HG03196 (cell line): Measurements from ENCODE around the gene TYRO3.

Experiments
- ATAC-seq: cut with Tn5 transposase; IDR thresholded peaks from one replicate; pipeline ENCODE4 v1.9.1; 2021; ENCODE audit not compliant: unreplicated experiment

TYRO3 gene

GRCh38 chr15:41558400-41559238, at the start of gene TYRO3:
Gene TYRO3 (plus strand): TSS chr15:41559212. CDS start chr15:41559258, 46 bp downstream.
- ATAC-seq: no peak

GRCh38 chr15:41510728-41511127, 48.3 kb upstream of the TYRO3 start:
- no peak for ATAC-seq

GRCh38 chr15:41511331-41511898, 47.6 kb upstream of the TYRO3 start:
- ATAC-seq: no peak

GRCh38 chr15:41511899-41512369, 47.1 kb upstream of the TYRO3 start:
- no peak for ATAC-seq

- no peak for ATAC-seq
These were observed 46.5 kb upstream of the TYRO3 start for GRCh38 chr15:41512512-41512939.

GRCh38 chr15:41512940-41513505, 46.0 kb upstream of the TYRO3 start:
- no peak for ATAC-seq

- ATAC-seq: no peak
These were observed 45.3 kb upstream of the TYRO3 start, which contains the start of gene LTK for GRCh38 chr15:41513506-41514227. Gene LTK (minus strand): TSS chr15:41513827. CDS start chr15:41513709, 118 bp downstream.

GRCh38 chr15:41517895-41518449, 41.0 kb upstream of the TYRO3 start:
- no peak for ATAC-seq

- no peak for ATAC-seq
These were observed 38.4 kb upstream of the TYRO3 start for GRCh38 chr15:41520636-41521035.

- no peak for ATAC-seq
These were observed 37.4 kb upstream of the TYRO3 start for GRCh38 chr15:41521614-41522013.

GRCh38 chr15:41523097-41523496, 35.9 kb upstream of the TYRO3 start:
- ATAC-seq: no peak

GRCh38 chr15:41530363-41530956, 28.6 kb upstream of the TYRO3 start:
- no peak for ATAC-seq

GRCh38 chr15:41535544-41535943, 23.5 kb upstream of the TYRO3 start:
- no peak for ATAC-seq

- ATAC-seq: no peak
These were observed 22.1 kb upstream of the TYRO3 start for GRCh38 chr15:41536866-41537265.

- no peak for ATAC-seq
These were observed 15.5 kb upstream of the TYRO3 start for GRCh38 chr15:41543521-41543870.

- no peak for ATAC-seq
These were observed 14.4 kb upstream of the TYRO3 start for GRCh38 chr15:41544650-41545015.

GRCh38 chr15:41545218-41545617, 13.8 kb upstream of the TYRO3 start:
- ATAC-seq: no peak

GRCh38 chr15:41546851-41547786, 11.9 kb upstream of the TYRO3 start:
- no peak for ATAC-seq

GRCh38 chr15:41550066-41550775, 8.8 kb upstream of the TYRO3 start:
- ATAC-seq: no peak
